ENCODE data around the gene WDFY4. TPM values are rescaled to one million over a fixed set of nuclear protein-coding genes. Genes with fewer than 3 reads are reported as not detected.

Gene WDFY4
- total and polyA plus RNA-seq, 2 experiments from 2014 or later = 0.14 TPM; not detected in 1

DNA sequence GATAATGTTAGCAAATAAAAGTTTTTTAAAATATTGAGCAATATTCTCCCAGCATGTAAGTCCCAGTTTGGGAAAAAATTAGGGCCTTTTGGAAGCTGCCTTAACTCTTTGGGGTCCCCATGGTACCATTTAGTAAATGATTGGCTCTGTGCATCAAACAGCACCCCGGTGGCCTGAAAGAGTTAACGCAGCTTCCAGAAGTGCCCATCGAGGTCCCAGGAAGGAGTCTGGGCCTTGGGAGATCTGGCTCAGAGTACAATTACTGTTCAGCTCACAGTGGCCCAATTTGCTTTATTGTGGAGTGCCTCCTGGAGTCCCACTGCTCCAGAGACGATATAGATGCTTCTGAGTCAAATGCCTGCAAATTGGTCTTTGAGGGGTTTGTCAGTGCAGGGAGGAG is 31.7 kb downstream of the WDFY4 start:
- Histone ChIP-seq H3F3A (replicated peaks; ENCODE audit: low read depth) (no peaks in the 10 kb centered on the region), H4K20me1 (replicated peaks; ENCODE audit: insufficient read depth) (no peaks in the 10 kb centered on the region), H3K27ac (ENCODE audit: low read depth) (no peak overlapping the region), H3K27me3 (ENCODE audit: insufficient read depth) (no peaks in the 10 kb centered on the region), H3K79me2 (replicated peaks; ENCODE audit: insufficient read depth) (no peaks in the 10 kb centered on the region), H3K9me2 (ENCODE audit: insufficient read depth) (0 out of 2 replicates have a peak, but pooled peaks cover 3% of the 10 kb centered on the region), H3K4me2 (no peak overlapping the region), H2AFZ (peak overlapping the region; percentile 43; the same call in 1 of the 2 replicates), H3K4me1 (ENCODE audit: insufficient read depth) (no peaks in the 10 kb centered on the region), H3K36me3 (ENCODE audit: insufficient read depth) (no peaks in the 10 kb centered on the region), H3K4me3 (no peak overlapping the region)
- DNase-seq (ENCODE audit: low spot score) = peak; percentile 41
- ATAC-seq = peak; percentile 77
- Mint-ChIP-seq H3K4me1 (no peaks in the 10 kb centered on the region), H3K9me3 (no peaks in the 10 kb centered on the region), H3K27ac (no peak overlapping the region), H3K4me3 (no peak overlapping the region), H3K36me3 (ENCODE audit: low read depth) (no peaks in the 10 kb centered on the region), H3K27me3 (ENCODE audit: insufficient read depth, low read depth, poor library complexity) (peaks cover 6% of the 10 kb centered on the region)
- TF ChIP-seq CTCF (conservative IDR thresholded peaks at IDR 0.05; ENCODE audit: low read depth in 2 of 2) (peak in 1 of 2 experiments; percentile 33; a peak in 2 of 4 replicates), CREB1 (CRISPR knock-in tag; IDR thresholded peaks at IDR 0.05; ENCODE audit: low read depth) (no peak)

- Mint-ChIP-seq H3K4me1 (no peaks in the 10 kb centered on the region), H3K4me3 (no peak overlapping the region), H3K9me3 (no peaks in the 10 kb centered on the region; the same call in 2 of the 3 replicates), H3K27me3 (ENCODE audit: insufficient read depth, low read depth, poor library complexity) (peaks cover 6% of the 10 kb centered on the region), H3K27ac (no peak overlapping the region), H3K36me3 (ENCODE audit: low read depth) (no peaks in the 10 kb centered on the region)
- H3K4me2 ChIP-seq = no peak overlapping the region
- H3K79me2 ChIP-seq (replicated peaks; ENCODE audit: insufficient read depth) = no peaks in the 10 kb centered on the region
- no peak overlapping the region for H2AFZ ChIP-seq
- ATAC-seq = no peak
- H3K27me3 ChIP-seq (ENCODE audit: insufficient read depth) = no peaks in the 10 kb centered on the region
- no peak overlapping the region for H3K27ac ChIP-seq (ENCODE audit: low read depth)
- no peaks in the 10 kb centered on the region for H3F3A ChIP-seq (replicated peaks; ENCODE audit: low read depth)
- no peak for DNase-seq (ENCODE audit: low spot score)
- no peak overlapping the region for H3K4me3 ChIP-seq
- H3K9me2 ChIP-seq (ENCODE audit: insufficient read depth) = no peaks in the 10 kb centered on the region
- H3K36me3 ChIP-seq (ENCODE audit: insufficient read depth) = no peaks in the 10 kb centered on the region
- no peaks in the 10 kb centered on the region for H3K4me1 ChIP-seq (ENCODE audit: insufficient read depth)
- no peaks in the 10 kb centered on the region for H4K20me1 ChIP-seq (replicated peaks; ENCODE audit: insufficient read depth)
- TF ChIP-seq POLR2AphosphoS5 (IDR thresholded peaks at IDR 0.05; ENCODE audit: low read depth) (no peak), EZH2 (IDR thresholded peaks at IDR 0.05; ENCODE audit: low read depth, unreplicated experiment) (no peak), STAT1 (IDR thresholded peaks at IDR 0.05; ENCODE audit: unreplicated experiment) (no peak), JUNB (IDR thresholded peaks at IDR 0.05; ENCODE audit: unreplicated experiment) (no peak), CREB1 (CRISPR knock-in tag; IDR thresholded peaks at IDR 0.05; ENCODE audit: low read depth) (no peak), EZH2phosphoT487 (IDR thresholded peaks at IDR 0.05; ENCODE audit: unreplicated experiment) (no peak), ETS1 (IDR thresholded peaks at IDR 0.05) (no peak)
- TF ChIP-seq, protein P1, sequence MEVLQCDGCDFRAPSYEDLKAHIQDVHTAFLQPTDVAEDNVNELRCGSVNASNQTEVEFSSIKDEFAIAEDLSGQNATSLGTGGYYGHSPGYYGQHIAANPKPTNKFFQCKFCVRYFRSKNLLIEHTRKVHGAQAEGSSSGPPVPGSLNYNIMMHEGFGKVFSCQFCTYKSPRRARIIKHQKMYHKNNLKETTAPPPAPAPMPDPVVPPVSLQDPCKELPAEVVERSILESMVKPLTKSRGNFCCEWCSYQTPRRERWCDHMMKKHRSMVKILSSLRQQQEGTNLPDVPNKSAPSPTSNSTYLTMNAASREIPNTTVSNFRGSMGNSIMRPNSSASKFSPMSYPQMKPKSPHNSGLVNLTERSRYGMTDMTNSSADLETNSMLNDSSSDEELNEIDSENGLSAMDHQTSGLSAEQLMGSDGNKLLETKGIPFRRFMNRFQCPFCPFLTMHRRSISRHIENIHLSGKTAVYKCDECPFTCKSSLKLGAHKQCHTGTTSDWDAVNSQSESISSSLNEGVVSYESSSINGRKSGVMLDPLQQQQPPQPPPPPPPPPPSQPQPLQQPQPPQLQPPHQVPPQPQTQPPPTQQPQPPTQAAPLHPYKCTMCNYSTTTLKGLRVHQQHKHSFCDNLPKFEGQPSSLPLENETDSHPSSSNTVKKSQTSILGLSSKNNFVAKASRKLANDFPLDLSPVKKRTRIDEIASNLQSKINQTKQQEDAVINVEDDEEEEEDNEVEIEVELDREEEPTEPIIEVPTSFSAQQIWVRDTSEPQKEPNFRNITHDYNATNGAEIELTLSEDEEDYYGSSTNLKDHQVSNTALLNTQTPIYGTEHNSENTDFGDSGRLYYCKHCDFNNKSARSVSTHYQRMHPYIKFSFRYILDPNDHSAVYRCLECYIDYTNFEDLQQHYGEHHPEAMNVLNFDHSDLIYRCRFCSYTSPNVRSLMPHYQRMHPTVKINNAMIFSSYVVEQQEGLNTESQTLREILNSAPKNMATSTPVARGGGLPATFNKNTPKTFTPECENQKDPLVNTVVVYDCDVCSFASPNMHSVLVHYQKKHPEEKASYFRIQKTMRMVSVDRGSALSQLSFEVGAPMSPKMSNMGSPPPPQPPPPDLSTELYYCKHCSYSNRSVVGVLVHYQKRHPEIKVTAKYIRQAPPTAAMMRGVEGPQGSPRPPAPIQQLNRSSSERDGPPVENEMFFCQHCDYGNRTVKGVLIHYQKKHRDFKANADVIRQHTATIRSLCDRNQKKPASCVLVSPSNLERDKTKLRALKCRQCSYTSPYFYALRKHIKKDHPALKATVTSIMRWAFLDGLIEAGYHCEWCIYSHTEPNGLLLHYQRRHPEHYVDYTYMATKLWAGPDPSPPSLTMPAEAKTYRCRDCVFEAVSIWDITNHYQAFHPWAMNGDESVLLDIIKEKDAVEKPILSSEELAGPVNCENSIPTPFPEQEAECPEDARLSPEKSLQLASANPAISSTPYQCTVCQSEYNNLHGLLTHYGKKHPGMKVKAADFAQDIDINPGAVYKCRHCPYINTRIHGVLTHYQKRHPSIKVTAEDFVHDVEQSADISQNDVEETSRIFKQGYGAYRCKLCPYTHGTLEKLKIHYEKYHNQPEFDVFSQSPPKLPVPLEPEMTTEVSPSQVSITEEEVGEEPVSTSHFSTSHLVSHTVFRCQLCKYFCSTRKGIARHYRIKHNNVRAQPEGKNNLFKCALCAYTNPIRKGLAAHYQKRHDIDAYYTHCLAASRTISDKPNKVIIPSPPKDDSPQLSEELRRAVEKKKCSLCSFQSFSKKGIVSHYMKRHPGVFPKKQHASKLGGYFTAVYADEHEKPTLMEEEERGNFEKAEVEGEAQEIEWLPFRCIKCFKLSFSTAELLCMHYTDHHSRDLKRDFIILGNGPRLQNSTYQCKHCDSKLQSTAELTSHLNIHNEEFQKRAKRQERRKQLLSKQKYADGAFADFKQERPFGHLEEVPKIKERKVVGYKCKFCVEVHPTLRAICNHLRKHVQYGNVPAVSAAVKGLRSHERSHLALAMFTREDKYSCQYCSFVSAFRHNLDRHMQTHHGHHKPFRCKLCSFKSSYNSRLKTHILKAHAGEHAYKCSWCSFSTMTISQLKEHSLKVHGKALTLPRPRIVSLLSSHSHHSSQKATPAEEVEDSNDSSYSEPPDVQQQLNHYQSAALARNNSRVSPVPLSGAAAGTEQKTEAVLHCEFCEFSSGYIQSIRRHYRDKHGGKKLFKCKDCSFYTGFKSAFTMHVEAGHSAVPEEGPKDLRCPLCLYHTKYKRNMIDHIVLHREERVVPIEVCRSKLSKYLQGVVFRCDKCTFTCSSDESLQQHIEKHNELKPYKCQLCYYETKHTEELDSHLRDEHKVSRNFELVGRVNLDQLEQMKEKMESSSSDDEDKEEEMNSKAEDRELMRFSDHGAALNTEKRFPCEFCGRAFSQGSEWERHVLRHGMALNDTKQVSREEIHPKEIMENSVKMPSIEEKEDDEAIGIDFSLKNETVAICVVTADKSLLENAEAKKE (CRISPR knock-in tag; IDR thresholded peaks at IDR 0.05) = no peak
Measured at GRCh38 chr10:48720611-48721010, 35.9 kb downstream of the WDFY4 start.
